Body of pancreas (tissue), 4 donors: ENCODE measurements around the gene ARAP1.

ENCODE experiments used
- CTCF ChIP-seq, 7 experiments: fragments of 450-650 bp in 4 of 7; fragments of 200-600 bp in 3 of 7; sonication (generic) in 3 of 7; IDR thresholded peaks; one replicate each; pipeline ENCODE4 v1.5.1; 2016 to 2019; ENCODE audit warnings: antibody characterized with exemption in 7 of 7
- POLR2A ChIP-seq, 3 donors: fragments of 450-650 bp; IDR thresholded peaks; one replicate each; pipeline ENCODE4 v1.6.1; 2016; ENCODE audit warnings: antibody characterized with exemption in 3 of 3, mild to moderate bottlenecking in 2 of 3

DNA sequence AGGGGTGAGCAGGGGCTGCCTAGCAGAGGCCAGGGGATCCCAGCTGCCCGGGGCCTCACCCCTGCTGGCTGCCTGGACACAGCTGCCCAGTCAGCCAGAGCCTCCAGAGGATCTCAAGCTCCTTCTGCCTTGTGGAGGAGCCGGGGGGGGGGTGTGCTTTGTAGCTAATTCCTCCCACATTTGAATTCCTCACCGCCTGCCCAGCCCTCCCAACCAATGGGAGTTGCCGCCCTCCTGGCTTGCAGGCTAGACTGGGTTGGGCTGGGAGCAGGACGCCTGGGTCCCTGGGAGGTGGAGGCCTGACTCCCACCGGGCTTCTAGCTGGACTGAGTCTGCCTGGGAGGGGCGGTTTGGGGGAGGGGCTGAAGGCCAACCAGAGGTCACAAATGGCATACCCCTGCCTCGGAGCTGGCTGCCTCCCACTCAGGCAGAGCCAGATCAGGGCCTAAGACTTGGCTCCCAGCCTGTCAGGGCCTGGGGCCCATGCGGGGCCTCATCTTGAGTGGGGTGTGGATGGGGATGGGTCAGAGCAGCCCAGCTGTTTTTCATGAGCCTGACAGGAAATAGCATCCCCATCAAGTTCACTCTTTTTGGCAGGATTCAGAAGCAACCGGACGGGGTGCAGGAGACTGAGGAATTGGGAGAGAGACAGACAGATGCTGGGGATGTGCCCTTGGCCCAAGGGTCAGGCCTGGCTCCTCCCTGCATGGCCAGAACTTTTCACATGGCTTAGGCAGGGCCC lies 48.8 kb downstream of the ARAP1 start:
- TF ChIP-seq CTCF (IDR thresholded peaks at IDR 0.05) (no peak), POLR2A (IDR thresholded peaks at IDR 0.05) (no peak)
